Natural killer cell (primary cell): ENCODE data around the gene FBLIM1. TPM values are rescaled to one million over a fixed set of nuclear protein-coding genes. Genes with fewer than 3 reads are reported as not detected.

Experiments
- ATAC-seq, 3 donors: fragments of 150-1000 bp in 2 of 3; fragments of 200-7000 bp in 1 of 3; cut with Tn5 transposase; 1 replicate in 1 of 3; 2 replicates in 2 of 3; pipeline ENCODE4 v1.10.0; 2021; ENCODE audit warnings: mild to moderate bottlenecking in 2 of 3, moderate library complexity in 2 of 3
- DNase-seq, 2 donors: peaks; one replicate each; pipeline versions ENCODE4 v3.0.0 to v3.0.0-alpha.2; 2013 to 2021; ENCODE audit warnings: mixed read lengths in 1 of 2
- H3K27ac ChIP-seq: one replicate; pipeline ENCODE4 v1.5.1; 2013; ENCODE audit warnings: mild to moderate bottlenecking, low read length
- H3K27me3 ChIP-seq: one replicate; pipeline ENCODE4 v1.6.1; 2013; ENCODE audit warnings: low read length; ENCODE audit not compliant: control insufficient read depth, insufficient read depth
- H3K36me3 ChIP-seq: one replicate; pipeline ENCODE4 v1.6.1; 2013; ENCODE audit warnings: low read length; ENCODE audit not compliant: control insufficient read depth, insufficient read depth
- H3K4me1 ChIP-seq: one replicate; pipeline ENCODE4 v1.6.1; 2013; ENCODE audit warnings: low read length; ENCODE audit not compliant: control insufficient read depth, insufficient read depth
- H3K4me3 ChIP-seq: one replicate; pipeline ENCODE4 v1.5.1; 2013; ENCODE audit warnings: low read length
- H3K9me3 ChIP-seq: one replicate; pipeline ENCODE4 v1.6.1; 2013; ENCODE audit warnings: low read length; ENCODE audit not compliant: control insufficient read depth, insufficient read depth
- H3K27ac Mint-ChIP-seq, 2 donors: one replicate each; pipeline ENCODE4 v1.8.0; 2022; ENCODE audit warnings: mild to moderate bottlenecking in 2 of 2, mixed read lengths in 2 of 2, moderate library complexity in 1 of 2
- H3K27me3 Mint-ChIP-seq, 2 donors: one replicate each; pipeline ENCODE4 v1.8.0; 2022; ENCODE audit warnings: low read depth in 2 of 2, mixed read lengths in 2 of 2
- H3K36me3 Mint-ChIP-seq: one replicate; pipeline ENCODE4 v1.8.0; 2022; ENCODE audit warnings: mixed read lengths
- H3K4me1 Mint-ChIP-seq, 2 donors: one replicate each; pipeline ENCODE4 v1.8.0; 2022; ENCODE audit warnings: mixed read lengths in 2 of 2
- H3K4me3 Mint-ChIP-seq: one replicate; pipeline ENCODE4 v1.8.0; 2022; ENCODE audit warnings: mild to moderate bottlenecking, moderate library complexity, mixed read lengths
- H3K9me3 Mint-ChIP-seq, 2 donors: one replicate each; pipeline ENCODE4 v1.8.0; 2022; ENCODE audit warnings: mixed read lengths in 2 of 2
- CTCF ChIP-seq: fragments of 200-600 bp; IDR thresholded peaks from one replicate; pipeline ENCODE4 v1.8.0; 2022; ENCODE audit warnings: antibody characterized with exemption
- WGBS: methylation state at CpG from one replicate; pipeline ENCODE4 v1.1.7; 2013; ENCODE audit warnings: missing lambda C conversion rate; ENCODE audit not compliant: insufficient coverage; 5-methylcytosine and 5-hydroxymethylcytosine counted together
- intact Hi-C: fragments of 100-400 bp; cut with micrococcal nuclease; formaldehyde crosslinking; loops from one replicate; pipeline ENCODE4 v1.14.2; 2022
- total RNA-seq, 4 donors: library from RNA; stranded (reverse); fragments of 120-200 nt in 1 of 4; gene quantifications; one replicate each; pipeline versions ENCODE4 v1.2.3 to v1.2.4, GENCODE V29; 2013 to 2022

The FBLIM1 gene
- total RNA-seq, 3 donors from 2014 or later (not counting 1 experiment from before 2014, with no cell fraction given), result 0.39 TPM; not detected in 2

- TF ChIP-seq CTCF, result no peak
- H3K27me3 ChIP-seq, result no peaks in the 10 kb centered on the region
- H3K27me3 Mint-ChIP-seq, result no peaks in the 10 kb centered on the region
- H3K36me3 ChIP-seq, result peaks cover 9% of the 10 kb centered on the region
- H3K36me3 Mint-ChIP-seq, result no peaks in the 10 kb centered on the region
- intact Hi-C loops, result no loop called here
- no peaks in the 10 kb centered on the region for H3K9me3 ChIP-seq
- no peak for DNase-seq
- WGBS, result 93% methylated on average over 20 of the region's 20 CpGs
- H3K27ac ChIP-seq, result no peak overlapping the region
- H3K4me1 ChIP-seq, result peaks cover 7% of the 10 kb centered on the region
- peaks cover 0 to 7% of the 10 kb centered on the region in 2 donors for H3K4me1 Mint-ChIP-seq
- H3K4me3 ChIP-seq, result no peak overlapping the region
- H3K4me3 Mint-ChIP-seq, result no peak overlapping the region
- H3K27ac Mint-ChIP-seq, result no peak overlapping the region
- ATAC-seq, result no peak
- no peaks in the 10 kb centered on the region for H3K9me3 Mint-ChIP-seq
Observed at GRCh38 chr1:15737324-15738319, 21.0 kb upstream of the FBLIM1 start.

- H3K27me3 ChIP-seq, result no peaks in the 10 kb centered on the region
- no peaks in the 10 kb centered on the region for H3K27me3 Mint-ChIP-seq
- H3K4me1 ChIP-seq, result peaks cover 7% of the 10 kb centered on the region
- H3K27ac Mint-ChIP-seq, result no peak overlapping the region
- H3K9me3 ChIP-seq, result no peaks in the 10 kb centered on the region
- H3K27ac ChIP-seq, result no peak overlapping the region
- peaks cover 8% of the 10 kb centered on the region for H3K36me3 ChIP-seq
- no peak for TF ChIP-seq CTCF
- no peaks in the 10 kb centered on the region for H3K36me3 Mint-ChIP-seq
- no peak overlapping the region for H3K4me3 ChIP-seq
- peaks cover 0 to 7% of the 10 kb centered on the region in 2 donors for H3K4me1 Mint-ChIP-seq
- WGBS, result 85% methylated on average over 15 of the region's 15 CpGs
- H3K9me3 Mint-ChIP-seq, result no peaks in the 10 kb centered on the region
- H3K4me3 Mint-ChIP-seq, result no peak overlapping the region
- DNase-seq (no peak), ATAC-seq (no peak)
- intact Hi-C loops, result no loop called here
Observed at GRCh38 chr1:15738416-15739113, 20.0 kb upstream of the FBLIM1 start.

- H3K27ac Mint-ChIP-seq, result no peak overlapping the region
Observed at GRCh38 chr1:15739259-15739658, 19.3 kb upstream of the FBLIM1 start.

More at GRCh38 chr1:15739259-15739658, 19.3 kb upstream of the FBLIM1 start:
- no peak for TF ChIP-seq CTCF
- no peaks in the 10 kb centered on the region for H3K27me3 ChIP-seq
- H3K9me3 ChIP-seq, result no peaks in the 10 kb centered on the region
- no peak overlapping the region for H3K4me3 ChIP-seq
- H3K36me3 Mint-ChIP-seq, result no peaks in the 10 kb centered on the region
- DNase-seq, result no peak
- no peak overlapping the region for H3K4me3 Mint-ChIP-seq
- intact Hi-C loops, result no loop called here
- 97% methylated on average over 16 of the region's 16 CpGs for WGBS
- no peak overlapping the region for H3K27ac ChIP-seq
- peaks cover 0 to 7% of the 10 kb centered on the region in 2 donors for H3K4me1 Mint-ChIP-seq
- H3K4me1 ChIP-seq, result peaks cover 7% of the 10 kb centered on the region
- no peak for ATAC-seq
- H3K27me3 Mint-ChIP-seq, result no peaks in the 10 kb centered on the region
- no peaks in the 10 kb centered on the region for H3K9me3 Mint-ChIP-seq
- peaks cover 1% of the 10 kb centered on the region for H3K36me3 ChIP-seq
